Activated T-cell treated with anti-CD3 and anti-CD28 coated beads, Interleukin-2, amount 50 U/mL, for 24 hours (primary cell): ENCODE data around the gene SMIM44.
"Not testable (repeated sequence)": the region's sequence is repeated elsewhere in the genome, so short reads cannot be mapped to it uniquely, and the experiment has no call there.

Experiments used
- DNase-seq: peaks from one replicate; pipeline ENCODE4 v3.0.0-alpha.2; 2020
- H3K27ac Mint-ChIP-seq: 2 replicates; pipeline ENCODE4 v1.8.0; 2020; ENCODE audit warnings: mild to moderate bottlenecking, mixed read lengths
- H3K27me3 Mint-ChIP-seq: 2 replicates; pipeline ENCODE4 v1.8.0; 2020; ENCODE audit warnings: mixed read lengths
- H3K36me3 Mint-ChIP-seq: 2 replicates; pipeline ENCODE4 v1.8.0; 2020; ENCODE audit warnings: low read depth, mixed read lengths
- H3K4me1 Mint-ChIP-seq: 2 replicates; pipeline ENCODE4 v1.8.0; 2020; ENCODE audit warnings: low read depth, mixed read lengths
- H3K4me3 Mint-ChIP-seq: 2 replicates; pipeline ENCODE4 v1.8.0; 2020; ENCODE audit warnings: mild to moderate bottlenecking, moderate library complexity, mixed read lengths
- H3K9me3 Mint-ChIP-seq: 2 replicates; pipeline ENCODE4 v1.8.0; 2020; ENCODE audit warnings: mixed read lengths

SMIM44 gene

DNA sequence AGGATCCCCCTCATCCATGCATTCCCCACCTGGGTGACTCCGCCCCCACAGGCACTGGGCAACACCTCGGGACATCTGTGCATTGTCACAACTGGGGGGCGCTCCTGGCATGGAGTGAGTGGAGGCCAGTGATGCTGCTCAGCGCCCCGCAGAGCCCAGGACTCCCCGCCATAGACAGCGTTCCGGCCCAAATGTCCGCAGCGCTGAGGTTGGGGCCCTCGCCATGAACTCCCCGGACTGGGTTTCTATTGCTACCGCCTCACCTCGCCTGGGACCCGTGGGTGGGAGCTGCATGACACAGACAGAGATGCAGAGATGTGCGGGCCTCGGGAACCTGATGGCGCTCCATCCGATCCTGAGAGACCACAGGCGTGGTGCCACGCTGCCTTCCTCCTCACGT, 27.5 kb upstream of the SMIM44 start:
- Mint-ChIP-seq H3K4me3 (no peak overlapping the region), H3K9me3 (no peaks in the 10 kb centered on the region), H3K4me1 (peaks cover 65% of the 10 kb centered on the region)

DNA sequence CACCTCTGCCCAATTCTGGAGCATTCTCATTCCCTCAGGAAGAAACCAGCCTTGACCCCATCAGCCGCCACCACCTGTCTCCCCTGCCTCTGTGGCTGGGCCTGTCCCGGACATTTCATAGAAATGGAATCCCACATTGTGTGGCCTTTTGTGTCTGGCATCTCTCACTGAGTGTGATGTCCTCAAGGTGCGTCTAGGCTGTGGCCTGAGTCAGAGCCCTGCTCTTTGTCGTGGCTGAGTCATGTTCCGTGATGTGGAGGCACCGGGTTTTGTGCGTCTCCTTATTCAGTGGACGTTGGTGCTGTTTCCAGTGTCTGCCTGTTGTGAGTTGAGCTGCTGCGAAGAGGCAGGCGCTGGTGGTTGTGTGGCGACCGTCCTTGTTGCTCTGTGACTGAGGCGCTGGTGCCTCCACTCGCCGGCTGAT, 26.3 kb upstream of the SMIM44 start:
- peak overlapping the region; percentile 50 for H3K4me3 Mint-ChIP-seq
- peak; percentile 42 for DNase-seq
- no peaks in the 10 kb centered on the region for H3K27me3 Mint-ChIP-seq
- H3K36me3 Mint-ChIP-seq: peaks cover 49% of the 10 kb centered on the region
- H3K4me1 Mint-ChIP-seq: peaks cover 65% of the 10 kb centered on the region
- H3K9me3 Mint-ChIP-seq: no peaks in the 10 kb centered on the region
- H3K27ac Mint-ChIP-seq: peak overlapping the region; percentile 80

More for the DNA sequence above, 27.5 kb upstream of the SMIM44 start:
- Mint-ChIP-seq H3K27ac (no peak overlapping the region), H3K27me3 (no peaks in the 10 kb centered on the region), H3K36me3 (peaks cover 48% of the 10 kb centered on the region)
- no peak for DNase-seq

DNA sequence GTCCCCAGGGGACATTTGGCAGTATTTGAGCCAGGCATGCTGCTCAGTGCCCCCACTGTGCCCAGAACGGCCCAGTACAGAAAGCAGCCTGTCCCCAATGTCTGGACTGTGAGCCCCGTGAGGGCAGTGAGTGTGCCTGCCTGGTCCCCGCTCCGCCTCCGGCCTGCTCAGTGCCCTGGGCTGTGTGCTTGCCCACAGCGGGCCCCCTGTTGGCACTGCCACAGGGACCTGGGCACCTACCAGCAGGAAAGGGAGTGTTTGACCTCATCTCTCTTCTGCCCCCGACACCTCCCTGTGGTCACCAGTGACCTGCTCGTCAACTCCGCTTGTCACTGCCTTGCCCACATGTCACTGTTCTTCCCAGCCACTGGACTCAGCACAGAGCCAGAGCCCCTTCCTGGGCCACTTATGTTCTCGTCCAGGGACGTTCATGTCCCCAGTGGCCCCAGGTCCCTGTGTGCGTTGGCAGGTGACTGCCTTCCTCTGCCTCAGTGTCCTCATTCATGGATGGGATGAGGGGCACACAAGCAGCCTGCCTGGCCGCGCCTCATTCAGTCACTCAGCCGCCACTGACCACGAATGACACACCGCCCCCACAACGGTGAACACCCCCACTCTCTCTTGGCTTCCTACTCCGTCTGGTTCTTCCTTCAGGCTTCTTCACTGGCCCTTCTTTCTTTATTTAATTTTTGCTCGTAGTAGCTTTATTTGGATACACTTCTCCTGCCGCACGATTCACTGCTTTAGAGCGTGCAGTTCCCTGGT, 25.7 kb upstream of the SMIM44 start:
- DNase-seq: no peak
- H3K4me1 Mint-ChIP-seq: peaks cover 62% of the 10 kb centered on the region
- peaks cover 49% of the 10 kb centered on the region for H3K36me3 Mint-ChIP-seq
- no peaks in the 10 kb centered on the region for H3K27me3 Mint-ChIP-seq
- no peaks in the 10 kb centered on the region for H3K9me3 Mint-ChIP-seq
- peak overlapping the region; percentile 80 for H3K27ac Mint-ChIP-seq
- H3K4me3 Mint-ChIP-seq: peak overlapping the region; percentile 50

DNA sequence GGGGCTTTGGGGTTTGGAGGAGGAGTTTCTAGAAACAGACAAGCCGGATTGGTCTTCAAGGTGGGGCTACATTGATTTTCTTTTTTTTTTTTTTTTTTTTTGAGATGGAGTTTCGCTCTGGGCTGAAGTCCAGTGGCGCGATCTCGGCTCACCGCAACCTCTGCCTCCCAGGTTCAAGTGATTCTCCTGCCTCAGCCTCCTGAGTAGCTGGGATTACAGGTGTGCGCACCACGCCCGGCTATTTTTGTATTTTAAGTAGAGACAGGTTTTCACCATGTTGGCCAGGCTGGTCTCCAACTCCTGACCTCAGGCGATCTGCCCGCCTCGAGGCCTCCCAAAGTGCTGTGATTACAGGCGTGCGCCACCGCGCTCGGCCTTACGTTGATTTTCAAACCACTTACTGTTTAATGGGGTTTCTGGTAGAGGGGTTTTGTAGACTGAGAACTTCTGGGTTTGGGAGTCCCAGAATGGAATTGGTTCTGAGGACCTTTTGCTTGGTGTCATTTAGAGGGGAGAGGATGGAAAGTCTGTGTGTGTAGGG, 24.9 kb upstream of the SMIM44 start:
- H3K36me3 Mint-ChIP-seq: peaks cover 46% of the 10 kb centered on the region
- H3K27ac Mint-ChIP-seq: peak overlapping the region; percentile 33
- H3K4me3 Mint-ChIP-seq: peak overlapping the region; percentile 50
- peaks cover 58% of the 10 kb centered on the region for H3K4me1 Mint-ChIP-seq
- not testable (repeated sequence) for DNase-seq, H3K9me3 Mint-ChIP-seq, H3K27me3 Mint-ChIP-seq

DNA sequence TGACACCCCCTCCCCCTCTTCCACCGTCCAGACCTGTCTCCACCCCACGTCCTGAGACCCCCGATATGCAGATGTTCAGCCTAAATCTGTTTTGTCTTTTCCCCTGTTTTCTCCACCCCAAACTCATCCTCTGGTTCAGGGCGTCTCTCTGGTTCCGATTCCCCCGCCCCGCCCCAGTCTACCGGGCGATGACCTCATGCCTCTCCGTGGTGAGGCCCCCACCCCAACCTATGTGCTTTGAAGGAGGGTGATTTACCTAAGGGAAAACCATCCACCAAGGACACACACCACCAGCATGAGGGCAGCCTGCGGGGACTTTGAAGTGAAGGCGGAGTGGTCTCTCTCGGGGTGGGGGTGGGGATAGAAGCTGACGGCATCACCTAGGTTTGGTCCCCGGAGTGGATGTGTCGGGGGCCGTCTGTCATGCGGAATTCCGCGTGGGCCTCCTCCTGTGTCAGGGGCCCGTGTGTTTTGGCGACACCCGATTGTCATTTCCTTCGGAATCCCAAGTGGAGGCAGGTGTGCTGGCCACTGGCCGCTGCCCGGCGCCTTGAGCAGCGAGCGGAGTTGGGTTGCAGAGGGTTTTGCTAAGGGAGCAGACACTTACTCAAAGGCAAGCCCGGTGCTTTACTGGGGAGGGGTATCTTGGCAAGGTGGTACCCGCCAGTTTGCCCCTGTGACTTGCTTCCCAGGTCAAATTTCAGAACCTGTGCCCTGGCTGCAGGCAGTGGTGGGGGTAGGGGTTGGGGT, 24.3 kb upstream of the SMIM44 start:
- Mint-ChIP-seq H3K36me3 (peaks cover 46% of the 10 kb centered on the region), H3K27ac (peak overlapping the region; percentile 89), H3K9me3 (no peaks in the 10 kb centered on the region), H3K27me3 (no peaks in the 10 kb centered on the region), H3K4me1 (peaks cover 57% of the 10 kb centered on the region), H3K4me3 (peak overlapping the region; percentile 93)
- DNase-seq: peak; percentile 51

DNA sequence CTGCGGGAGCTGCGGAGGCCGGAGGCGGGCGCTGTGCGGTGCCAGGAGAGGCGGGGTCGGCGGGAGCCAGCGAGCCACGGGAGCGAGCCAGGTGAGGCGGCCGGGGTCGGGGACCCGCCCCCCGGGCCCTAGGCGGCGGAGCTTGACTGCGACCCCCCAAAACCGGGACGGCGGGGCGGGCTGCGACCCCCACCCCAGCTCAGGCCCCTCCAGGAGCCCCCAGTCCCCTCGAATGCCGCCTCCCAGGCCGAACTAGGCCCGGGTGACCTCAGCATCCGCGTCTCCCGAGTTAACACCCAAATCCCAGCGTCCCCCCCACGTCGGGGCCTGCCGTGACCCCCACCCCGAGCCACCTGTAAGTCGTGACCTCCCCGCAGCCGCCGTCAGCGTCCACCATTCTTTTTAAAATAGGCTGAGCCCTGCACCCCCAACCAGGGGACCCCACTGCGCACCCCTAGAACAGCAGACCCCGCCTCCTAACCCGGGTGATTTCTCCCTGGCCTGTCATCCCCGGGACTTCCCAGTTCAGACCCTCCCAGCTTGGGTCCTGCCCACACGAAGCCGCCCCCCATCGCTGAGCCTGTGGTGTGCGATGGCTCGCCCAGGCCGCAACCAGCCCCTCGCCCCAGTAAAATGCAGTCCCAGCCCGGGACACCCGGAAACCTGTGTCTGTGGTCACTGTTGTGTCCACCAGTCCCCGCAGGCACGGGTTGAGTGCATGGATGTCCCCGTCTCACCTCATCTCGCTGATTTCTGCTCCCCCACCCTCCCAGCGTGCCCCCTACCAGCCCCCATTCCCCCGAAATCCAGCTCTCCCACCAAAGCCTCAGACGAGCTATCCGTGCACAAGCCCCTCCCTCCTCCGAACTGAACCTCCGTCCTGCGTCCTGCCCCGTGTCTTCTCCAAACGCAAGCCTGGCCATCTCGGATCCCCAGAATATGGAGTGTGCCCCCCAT, 23.4 kb upstream of the SMIM44 start:
- peak; percentile 53 for DNase-seq
- peaks cover 51% of the 10 kb centered on the region for H3K4me1 Mint-ChIP-seq
- no peaks in the 10 kb centered on the region for H3K9me3 Mint-ChIP-seq
- peak overlapping the region; percentile 89 for H3K27ac Mint-ChIP-seq
- H3K4me3 Mint-ChIP-seq: peak overlapping the region; percentile 93
- H3K27me3 Mint-ChIP-seq: no peaks in the 10 kb centered on the region
- peaks cover 42% of the 10 kb centered on the region for H3K36me3 Mint-ChIP-seq

DNA sequence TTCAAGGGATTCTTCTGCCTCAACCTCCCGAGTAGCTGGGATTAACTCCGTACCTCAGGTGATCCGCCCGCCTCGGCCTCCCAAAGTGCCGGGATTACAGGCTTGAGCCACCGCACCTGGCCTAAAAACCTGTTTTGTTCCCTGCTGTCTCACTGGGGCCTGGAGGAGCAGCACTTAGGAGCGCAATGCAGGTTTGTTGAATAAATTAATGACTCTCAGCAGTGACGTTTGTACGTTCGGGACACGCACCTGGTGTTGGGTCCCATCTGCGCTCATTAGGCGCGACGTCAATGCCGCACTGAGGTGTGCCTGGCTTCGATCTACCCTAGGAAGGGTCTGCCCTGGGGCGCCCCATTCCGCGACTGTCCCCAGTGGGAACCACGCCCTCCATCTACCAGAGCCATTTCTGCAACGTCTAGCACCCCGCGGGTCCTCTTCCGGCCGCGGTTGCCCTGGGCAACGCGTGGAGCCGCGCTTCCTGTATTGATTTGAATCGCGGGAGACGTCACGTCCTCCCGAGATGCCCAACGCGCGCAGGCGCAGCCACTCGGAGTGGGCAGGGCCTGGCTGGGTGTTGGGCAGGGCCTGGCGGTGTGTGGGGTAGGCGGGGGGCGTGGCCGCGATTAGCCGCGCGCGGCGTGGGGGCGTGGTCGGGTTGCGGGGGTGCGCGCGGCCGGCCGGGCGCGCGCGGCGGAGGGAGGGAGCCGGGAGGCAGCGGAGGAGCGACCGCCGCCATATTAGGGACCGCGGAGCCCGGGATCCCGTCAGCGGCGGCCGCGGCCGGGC, 22.6 kb upstream of the SMIM44 start, which contains the start of gene FZR1:
FZR1 (plus strand) TSS at position 714 of the 786 bp plus-strand sequence. CDS start 16,679 bp downstream, outside the sequence.
- H3K4me3 Mint-ChIP-seq: peak within 1 kb of the TSS; percentile 93
- H3K36me3 Mint-ChIP-seq: peaks cover 36% of the 10 kb centered on the region
- peaks cover 49% of the 10 kb centered on the region for H3K4me1 Mint-ChIP-seq

DNA sequence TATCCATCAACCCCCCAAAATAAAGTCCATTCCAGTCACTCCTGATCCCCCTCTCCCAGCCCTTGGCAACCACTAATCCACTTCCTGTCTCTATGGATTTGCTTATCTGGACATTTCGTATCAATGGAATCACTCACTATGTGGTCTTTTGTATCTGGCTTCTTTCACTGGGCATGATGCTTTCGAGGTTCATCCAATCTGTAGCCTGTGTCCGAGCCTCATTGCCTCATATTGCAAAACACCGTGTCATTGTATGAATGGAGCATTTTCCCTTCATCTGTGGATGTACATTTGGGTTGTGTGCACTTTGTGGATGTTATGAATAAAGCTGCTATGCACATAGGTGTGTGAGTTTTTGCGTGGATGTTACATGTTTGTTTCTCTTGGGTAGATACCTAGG, 21.5 kb upstream of the SMIM44 start:
- no peaks in the 10 kb centered on the region for H3K27me3 Mint-ChIP-seq
- peak overlapping the region; percentile 82 for H3K4me3 Mint-ChIP-seq
- H3K36me3 Mint-ChIP-seq: peaks cover 34% of the 10 kb centered on the region
- DNase-seq: no peak
- H3K27ac Mint-ChIP-seq: peak overlapping the region; percentile 92
- H3K9me3 Mint-ChIP-seq: no peaks in the 10 kb centered on the region
- H3K4me1 Mint-ChIP-seq: peaks cover 45% of the 10 kb centered on the region

More for the DNA sequence above, 22.6 kb upstream of the SMIM44 start, which contains the start of gene FZR1:
- DNase-seq: peak; percentile 100
- peak within 1 kb of the TSS; percentile 92 for H3K27ac Mint-ChIP-seq
- no peaks in the 10 kb centered on the region for H3K9me3 Mint-ChIP-seq
- no peaks in the 10 kb centered on the region for H3K27me3 Mint-ChIP-seq

DNA sequence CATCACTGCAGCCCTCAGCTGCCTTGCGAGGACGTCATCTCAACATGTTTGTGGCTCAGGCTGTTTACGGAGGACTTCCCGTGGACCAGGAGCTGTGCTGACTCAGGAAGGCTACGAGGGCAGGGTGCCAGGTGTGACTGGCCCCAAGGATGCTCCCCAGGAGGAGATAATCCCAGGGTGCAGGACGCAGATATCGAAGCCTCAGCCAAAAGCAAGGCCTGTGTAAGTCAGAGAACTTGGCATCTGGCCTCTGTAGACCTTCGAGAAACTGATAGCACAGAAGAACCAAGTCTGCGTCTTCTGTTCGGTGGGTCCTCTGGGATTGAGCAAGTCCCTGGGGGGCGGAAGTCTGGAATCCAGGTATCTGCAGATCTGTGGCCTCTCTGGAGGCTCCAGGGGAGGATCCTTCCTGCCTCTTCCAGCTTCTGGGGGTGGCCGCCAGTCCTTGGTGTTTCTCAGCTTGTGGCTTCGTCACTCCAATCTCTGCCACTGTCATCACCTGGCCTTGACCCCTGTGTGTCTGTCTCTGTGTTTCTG, 19.9 kb upstream of the SMIM44 start:
- no peak for DNase-seq
- Mint-ChIP-seq H3K27me3 (no peaks in the 10 kb centered on the region), H3K36me3 (peaks cover 31% of the 10 kb centered on the region), H3K4me3 (no peak overlapping the region), H3K27ac (no peak overlapping the region), H3K4me1 (peaks cover 36% of the 10 kb centered on the region), H3K9me3 (no peaks in the 10 kb centered on the region)

DNA sequence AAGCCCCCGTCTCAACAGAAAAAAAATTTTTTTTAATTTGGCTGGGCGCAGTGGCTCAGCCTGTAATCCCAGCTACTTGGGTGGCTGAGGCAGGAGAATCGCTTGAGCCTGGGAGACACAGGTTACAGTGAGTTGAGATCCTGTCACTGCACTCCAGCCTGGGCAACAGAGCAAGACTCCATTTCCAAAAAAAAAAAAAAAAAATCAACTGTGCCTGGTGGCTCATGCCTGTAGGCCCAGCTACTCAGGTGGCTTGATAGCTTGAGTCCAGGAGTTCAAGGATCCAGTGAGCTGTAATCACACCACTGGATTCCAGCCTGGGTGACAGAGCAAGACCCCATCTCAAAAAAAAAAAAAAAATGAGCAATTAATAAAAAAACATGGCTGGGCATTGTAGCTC, 18.5 kb upstream of the SMIM44 start:
- peaks cover 30% of the 10 kb centered on the region for H3K4me1 Mint-ChIP-seq
- H3K9me3 Mint-ChIP-seq: no peaks in the 10 kb centered on the region
- DNase-seq: no peak
- peaks cover 35% of the 10 kb centered on the region for H3K36me3 Mint-ChIP-seq
- H3K4me3 Mint-ChIP-seq: no peak overlapping the region
- no peaks in the 10 kb centered on the region for H3K27me3 Mint-ChIP-seq
- H3K27ac Mint-ChIP-seq: no peak overlapping the region

DNA sequence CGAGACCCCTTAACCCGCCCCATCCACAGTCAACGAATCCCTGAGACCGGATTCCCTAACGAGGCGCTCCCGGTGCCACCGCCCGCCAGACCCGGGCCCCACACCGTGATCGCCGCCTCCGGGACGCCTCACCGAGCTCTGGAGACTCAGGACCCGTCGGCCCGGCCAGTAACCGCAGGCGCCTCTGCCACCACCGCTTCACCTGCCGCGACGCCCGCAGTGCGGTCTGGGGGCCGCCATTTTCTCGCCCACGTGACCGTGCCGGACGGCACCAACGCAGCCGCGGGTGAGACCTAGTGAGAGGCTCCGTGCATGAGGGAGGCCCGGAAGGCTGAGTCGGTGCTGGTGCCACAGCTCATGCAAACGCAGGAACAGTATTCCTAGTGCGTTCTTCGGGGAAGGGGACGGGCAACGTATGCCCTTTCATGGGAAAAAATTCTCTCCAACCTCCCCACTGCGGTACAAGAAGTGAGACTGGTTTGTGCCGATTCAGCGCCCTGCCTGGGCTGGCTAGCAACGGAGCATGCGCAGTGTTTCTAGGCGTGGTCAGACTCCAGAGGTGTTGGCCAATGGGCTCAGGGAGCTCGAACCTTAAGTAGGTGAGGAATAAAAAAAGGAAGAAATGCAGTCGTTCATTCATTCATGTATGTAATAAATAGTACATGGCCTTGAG, 17.3 kb upstream of the SMIM44 start, which contains the start of gene DOHH:
DOHH (minus strand) TSS at position 246 of the 673 bp plus-strand sequence. CDS start 3,860 bp downstream, outside the sequence.
- Mint-ChIP-seq H3K4me1 (peaks cover 27% of the 10 kb centered on the region), H3K27me3 (no peaks in the 10 kb centered on the region), H3K27ac (peak within 1 kb of the TSS; percentile 99), H3K36me3 (peaks cover 41% of the 10 kb centered on the region), H3K4me3 (peak within 1 kb of the TSS; percentile 90), H3K9me3 (no peaks in the 10 kb centered on the region)
- peak; percentile 94 for DNase-seq

DNA sequence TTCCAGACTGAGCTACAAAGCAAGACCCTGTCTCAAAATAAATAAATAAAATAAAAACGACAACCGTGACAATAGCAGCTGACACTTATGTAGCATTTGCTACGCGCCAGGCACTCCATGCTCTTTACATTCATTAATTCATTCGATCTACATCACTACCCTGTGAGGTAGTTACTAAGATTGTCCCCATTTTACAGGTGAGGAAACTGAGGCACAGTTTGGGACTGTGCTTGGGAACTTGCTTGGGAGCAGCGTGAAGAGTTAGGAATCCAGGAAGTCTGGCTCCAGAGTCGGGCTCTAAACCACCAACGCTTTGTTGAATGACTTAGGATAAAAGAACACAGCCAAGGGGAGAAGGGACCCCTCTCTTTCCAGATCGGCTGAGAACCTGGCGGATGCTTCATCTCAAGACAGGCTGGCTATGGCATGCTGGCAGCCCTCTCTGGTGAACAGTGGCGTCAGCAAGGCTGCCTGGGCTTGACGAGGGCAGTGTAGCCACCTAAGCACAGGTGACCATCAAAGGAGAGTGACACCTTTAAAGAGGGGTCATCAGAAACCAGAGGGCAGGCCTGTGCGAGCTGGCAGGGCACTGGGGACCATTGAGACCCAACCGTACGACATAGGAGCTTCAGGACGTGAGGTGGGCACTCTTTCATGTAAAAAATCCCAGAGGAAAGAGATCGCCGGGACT, 16.6 kb upstream of the SMIM44 start:
- Mint-ChIP-seq H3K27me3 (no peaks in the 10 kb centered on the region), H3K4me3 (peak overlapping the region; percentile 90), H3K36me3 (peaks cover 48% of the 10 kb centered on the region), H3K9me3 (no peaks in the 10 kb centered on the region), H3K4me1 (peaks cover 28% of the 10 kb centered on the region), H3K27ac (peak overlapping the region; percentile 99)
- no peak for DNase-seq
